Dermis blood vessel endothelial cell (primary cell): ENCODE results near the gene KDM3B. TPM values are rescaled to one million over a fixed set of nuclear protein-coding genes. Genes with fewer than 3 reads are reported as not detected.

Experiments
- DNase-seq: peaks from one replicate; pipeline ENCODE4 v3.0.0; 2010
- total RNA-seq: library from RNA; depleted of rRNA; stranded (reverse); fragments of >200 nt; gene quantifications from 2 replicates; pipeline ENCODE4 v1.2.3, GENCODE V29; 2014

KDM3B gene
- total RNA-seq, 1 donor from 2014 or later: 52.8 TPM

GRCh38 chr5:138391859-138392386, 39.4 kb downstream of the KDM3B start:
- DNase-seq: no peak

GRCh38 chr5:138402640-138403039, 50.2 kb downstream of the KDM3B start:
- DNase-seq: no peak

GRCh38 chr5:138408023-138408422, 55.5 kb downstream of the KDM3B start:
- no peak for DNase-seq

GRCh38 chr5:138410996-138411640, 58.6 kb downstream of the KDM3B start:
- DNase-seq: peak; percentile 33

- no peak for DNase-seq
These were observed 66.0 kb downstream of the KDM3B start for GRCh38 chr5:138418444-138418843.

GRCh38 chr5:138425079-138425478, 72.6 kb downstream of the KDM3B start:
- peak; percentile 64 for DNase-seq

- DNase-seq: no peak
These were observed 83.5 kb downstream of the KDM3B start for GRCh38 chr5:138435943-138436342.

GRCh38 chr5:138438003-138438723, 85.7 kb downstream of the KDM3B start:
- no peak for DNase-seq

GRCh38 chr5:138438724-138439476, 86.4 kb downstream of the KDM3B start, which contains the start of gene REEP2:
Gene REEP2, plus strand, starts transcription at chr5:138439057. Its CDS starts 152 bp downstream, at chr5:138439209.
- DNase-seq: peak; percentile 64

- DNase-seq: no peak
These were observed 87.1 kb downstream of the KDM3B start for GRCh38 chr5:138439477-138440158.

- no peak for DNase-seq
These were observed 87.9 kb downstream of the KDM3B start for GRCh38 chr5:138440159-138441073.

- DNase-seq: no peak
These were observed 88.7 kb downstream of the KDM3B start for GRCh38 chr5:138441221-138441620.

GRCh38 chr5:138444078-138444773, 91.7 kb downstream of the KDM3B start:
- DNase-seq: no peak

GRCh38 chr5:138444774-138445546, 92.5 kb downstream of the KDM3B start:
- no peak for DNase-seq

GRCh38 chr5:138445547-138446271, 93.2 kb downstream of the KDM3B start:
- DNase-seq: no peak

- DNase-seq: no peak
These were observed 95.6 kb downstream of the KDM3B start for GRCh38 chr5:138448070-138448469.

- DNase-seq: no peak
These were observed 96.3 kb downstream of the KDM3B start for GRCh38 chr5:138448481-138449398.
